Kidney capillary endothelial cell (primary cell): ENCODE data around the gene BORA.
"Not testable (repeated sequence)": the region's sequence is repeated elsewhere in the genome, so short reads cannot be mapped to it uniquely, and the experiment has no call there.

Experiments
- DNase-seq: peaks from one replicate; pipeline ENCODE4 v3.0.0-alpha.2; 2018; ENCODE audit warnings: low spot score

BORA gene

DNA sequence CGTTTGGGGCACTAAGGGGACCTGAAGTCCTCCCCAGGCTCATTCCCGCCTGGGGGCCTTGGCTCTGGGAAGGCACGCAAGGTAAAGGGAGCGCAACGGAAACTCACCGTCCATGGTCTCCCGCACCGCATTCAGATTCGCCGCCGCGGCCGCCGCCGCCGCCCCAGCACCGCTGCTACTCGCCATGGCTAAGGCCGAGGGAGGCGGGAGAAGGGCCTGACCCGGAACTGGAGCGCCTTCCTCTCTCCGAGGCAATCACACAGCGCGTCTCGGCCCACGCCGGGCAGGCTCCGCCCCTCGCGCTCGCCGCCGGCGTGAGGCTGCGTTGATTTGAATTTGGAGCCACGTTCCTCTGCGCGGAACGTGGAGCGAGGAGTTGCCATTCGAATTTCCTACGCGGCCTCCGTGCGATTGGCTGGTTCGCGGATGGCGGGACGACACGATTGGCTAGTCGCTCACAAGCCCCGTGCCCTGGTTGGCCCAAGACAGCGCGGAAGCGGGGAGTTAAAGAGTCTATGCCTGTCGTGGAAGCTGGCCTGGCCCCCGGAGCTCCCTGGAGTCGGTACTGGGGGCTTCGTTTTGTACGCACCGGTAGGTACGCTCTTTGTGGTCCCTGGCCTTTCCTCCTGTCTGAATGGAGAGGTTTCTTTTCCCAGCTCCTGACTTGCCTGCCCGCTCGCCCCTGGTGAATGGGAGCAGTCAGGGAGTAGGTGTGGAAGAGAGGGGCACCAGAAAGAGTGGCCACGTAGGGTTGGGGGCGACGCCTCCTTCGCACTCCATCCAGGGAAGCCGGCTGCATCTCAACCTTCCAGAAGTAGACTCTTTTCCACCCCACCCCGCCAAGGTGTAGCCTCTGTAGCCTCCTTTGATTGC, at the start of gene BORA, which contains the start of gene MZT1:
Gene BORA, plus strand, starts transcription at position 507 of the 873 bp plus-strand sequence. CDS start 1,018 bp downstream, outside the sequence.
Gene MZT1, minus strand, starts transcription at position 213 of the 873 bp plus-strand sequence. Its CDS starts 27 bp downstream, at position 186.
- peak; percentile 96 for DNase-seq

- no peak for DNase-seq
Observed at GRCh38 chr13:72678312-72678711, 49.4 kb upstream of the BORA start.

DNA sequence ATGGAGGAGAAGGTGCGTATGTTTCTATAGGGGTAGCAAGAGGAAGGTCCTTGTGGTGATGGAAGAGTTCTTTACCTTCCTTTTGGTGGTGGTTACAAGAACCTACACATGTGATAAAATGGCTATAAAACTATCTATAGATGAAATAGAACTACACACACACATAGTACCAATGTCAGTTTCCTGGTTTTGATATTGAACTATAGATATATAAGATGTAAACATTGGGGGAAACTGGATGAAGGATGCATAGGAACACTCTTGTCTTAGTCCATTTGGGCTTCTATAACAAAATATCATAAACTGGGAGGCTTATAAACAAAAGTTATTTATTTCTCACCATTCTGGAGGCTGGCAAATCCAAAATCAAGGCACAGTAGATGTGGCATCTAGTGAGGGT, 47.4 kb upstream of the BORA start:
- DNase-seq = no peak

DNA sequence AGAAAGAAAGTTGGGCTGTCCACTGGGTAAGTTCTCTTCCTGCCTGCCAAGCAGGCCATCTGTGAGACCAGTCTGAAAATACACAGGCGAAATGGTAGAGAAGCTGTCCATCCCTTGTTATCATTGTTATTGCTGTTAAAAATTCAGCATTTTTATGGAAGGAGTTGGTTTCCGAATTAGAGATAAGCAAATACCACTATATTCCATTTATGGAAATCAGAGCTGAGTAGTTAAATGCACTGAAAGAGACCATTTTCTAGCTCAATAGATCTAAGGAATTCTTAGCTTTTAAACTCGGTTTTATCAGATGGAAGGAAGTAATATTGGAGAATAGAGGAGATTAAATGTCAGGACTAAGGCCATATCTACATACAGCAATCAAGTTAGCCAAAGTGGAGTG, 41.0 kb upstream of the BORA start:
- no peak for DNase-seq

DNA sequence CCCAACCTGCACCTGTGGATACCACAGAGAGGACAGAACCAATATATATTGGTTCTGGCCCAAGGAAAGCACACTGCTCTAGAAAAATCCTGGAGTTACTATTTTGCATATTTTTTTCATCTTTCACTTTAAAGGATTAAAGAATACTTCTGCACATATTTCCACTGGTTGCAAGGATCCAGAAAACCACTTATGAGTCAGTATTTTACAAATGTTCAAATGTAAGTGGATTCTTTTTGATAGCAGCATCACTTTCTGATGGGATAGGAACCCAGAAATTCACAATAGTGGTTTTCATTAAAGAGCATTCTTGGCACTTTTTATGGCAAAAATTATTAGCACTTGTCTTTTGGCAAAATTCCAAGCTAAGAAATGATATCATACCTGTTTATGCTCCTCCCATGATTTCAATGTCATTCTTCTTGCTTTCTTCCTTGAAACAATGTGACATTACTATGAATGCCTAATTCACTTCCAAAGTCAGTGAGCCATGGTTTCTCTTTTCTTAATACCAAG, 38.5 kb upstream of the BORA start:
- DNase-seq = no peak

DNA sequence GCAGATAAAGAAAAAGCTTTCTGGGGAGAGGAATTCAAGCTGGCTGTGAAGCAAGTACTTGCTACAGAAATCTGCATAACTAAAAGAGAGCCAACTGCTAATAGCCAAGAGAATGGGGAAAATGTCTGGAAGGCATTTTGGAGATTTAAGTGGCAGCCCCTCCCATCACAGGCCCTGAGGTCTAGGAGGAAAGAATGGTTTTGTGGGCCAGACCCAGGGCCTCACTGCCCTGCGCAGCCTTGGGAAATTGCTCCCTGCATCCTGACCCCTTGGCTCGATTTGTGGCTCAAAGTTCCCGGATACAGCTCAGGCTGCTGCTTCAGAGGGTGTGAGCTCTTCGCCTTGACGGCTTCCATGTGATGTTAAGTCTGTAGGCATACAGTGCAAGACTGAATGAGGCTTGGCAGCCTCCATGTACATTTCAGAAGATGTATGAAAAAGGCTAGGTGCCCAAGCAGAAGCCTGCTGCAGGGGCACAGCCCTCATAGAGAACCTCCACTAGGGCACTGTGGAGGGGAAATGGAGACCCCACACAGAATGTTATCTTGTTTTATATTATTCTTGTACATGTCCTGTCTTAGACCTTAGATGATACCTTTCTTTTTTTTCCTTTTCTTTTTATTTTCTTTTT, 34.7 kb upstream of the BORA start:
- no peak for DNase-seq

DNA sequence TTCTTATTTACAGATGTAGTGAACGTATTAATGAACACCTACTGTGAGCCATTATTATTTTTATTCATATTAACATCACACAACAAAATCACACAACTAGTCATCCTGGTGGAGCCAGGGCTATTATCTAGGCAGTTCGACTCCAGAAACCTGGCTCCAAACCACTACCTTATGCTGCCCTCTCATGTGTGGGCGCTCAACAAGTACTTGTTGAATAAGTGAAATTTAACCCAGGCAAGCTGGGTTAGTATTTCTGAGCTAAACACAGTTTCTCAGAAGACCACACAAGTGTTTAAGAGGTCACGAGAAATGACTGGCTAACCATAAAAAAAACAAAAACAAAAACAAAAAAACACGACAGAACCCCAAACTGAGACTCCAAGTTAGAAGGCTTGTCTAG, 33.9 kb upstream of the BORA start:
- DNase-seq = no peak

GRCh38 chr13:72694314-72694713, 33.4 kb upstream of the BORA start:
- DNase-seq = no peak

- DNase-seq = peak; percentile 30
Observed at GRCh38 chr13:72696579-72696978, 31.1 kb upstream of the BORA start.

DNA sequence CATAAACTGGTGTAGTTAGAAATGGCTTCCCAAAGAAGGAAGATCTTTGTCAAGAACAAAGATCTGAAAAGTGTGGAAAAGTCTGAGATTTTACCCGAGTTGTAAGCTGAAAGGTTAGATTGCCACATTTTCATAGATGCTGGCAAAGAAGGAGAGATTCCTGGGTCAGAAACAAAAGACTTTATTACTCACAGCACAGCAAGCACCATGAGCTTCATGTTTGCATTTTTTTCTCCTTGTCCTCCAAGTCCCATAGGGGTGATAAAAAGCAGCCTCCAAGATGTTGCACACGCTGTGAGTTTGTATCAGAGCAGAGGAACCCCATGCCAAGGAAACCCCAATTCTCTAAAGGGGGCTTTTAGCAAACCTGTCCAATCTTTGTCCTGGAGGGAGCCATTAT, 29.6 kb upstream of the BORA start:
- no peak for DNase-seq

- DNase-seq = no peak
Observed at GRCh38 chr13:72700509-72700908, 27.2 kb upstream of the BORA start.

GRCh38 chr13:72716776-72717175, 10.9 kb upstream of the BORA start:
- DNase-seq = no peak

DNA sequence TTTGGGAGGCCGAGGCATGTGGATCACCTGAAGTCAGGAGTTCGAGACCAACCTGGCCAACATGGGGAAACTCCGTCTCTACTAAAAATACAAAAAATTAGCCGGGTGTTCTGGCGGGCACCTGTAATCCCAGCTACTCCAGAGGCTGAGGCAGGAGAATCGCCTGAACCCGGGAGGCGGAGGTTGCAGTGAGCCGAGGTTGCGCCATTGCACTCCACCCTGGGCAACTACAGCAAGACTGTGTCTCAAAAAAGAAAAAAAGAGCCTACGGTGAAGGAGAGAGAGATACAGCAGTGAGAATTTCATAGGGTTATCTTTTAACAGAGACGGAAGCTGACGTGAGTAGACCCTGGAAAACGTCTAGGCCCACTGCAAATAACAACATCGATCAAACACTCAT, 1.5 kb upstream of the BORA start:
- not testable (repeated sequence) for DNase-seq

DNA sequence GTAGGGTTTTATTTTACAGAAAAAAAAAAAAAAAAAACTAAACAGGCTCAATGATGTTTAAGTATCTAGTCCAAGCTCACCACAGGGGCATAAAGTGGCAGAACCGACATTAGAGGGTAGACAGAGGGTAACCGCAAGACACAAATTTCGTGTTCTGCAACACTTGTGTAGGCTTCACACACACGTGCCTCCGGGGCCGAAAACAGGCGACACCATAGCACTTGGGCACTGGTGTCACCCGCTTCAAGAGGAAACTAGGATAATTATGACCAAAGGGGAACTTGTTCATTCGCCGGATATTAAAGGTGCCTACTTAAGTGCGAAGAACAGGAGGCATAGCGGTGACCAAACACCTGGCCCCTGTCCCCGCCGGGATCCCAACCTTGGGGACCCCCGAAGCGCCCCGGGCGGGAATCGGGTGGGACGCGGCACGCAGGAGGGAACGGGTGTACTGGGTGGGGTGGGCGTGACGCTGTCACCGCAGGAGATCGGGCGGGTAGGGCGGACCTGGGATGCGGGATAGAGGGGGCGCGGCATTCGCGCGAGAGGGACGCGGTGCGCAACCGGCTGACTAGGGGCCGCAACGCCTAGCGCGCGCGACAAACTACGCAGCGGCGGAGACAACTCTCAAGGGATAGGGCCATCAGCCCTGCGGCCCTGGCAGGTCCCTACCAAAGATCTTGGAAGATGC, 852 bp upstream of the BORA start:
- DNase-seq = no peak

DNA sequence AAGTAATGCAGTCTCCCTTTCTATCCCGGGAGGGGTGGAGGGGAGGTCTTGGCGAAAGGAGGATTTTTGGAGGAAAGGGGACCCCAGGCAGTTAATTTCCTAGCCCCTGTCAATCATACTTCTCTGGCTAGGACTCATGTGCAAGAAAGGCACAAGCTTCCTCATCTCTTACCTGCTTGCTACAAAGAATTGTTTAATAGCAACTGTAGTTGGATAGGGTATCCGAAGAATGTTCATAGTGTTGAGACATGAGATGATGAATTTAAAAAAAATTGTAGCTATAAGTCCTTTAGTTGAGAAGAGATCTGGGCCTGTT, 525 bp downstream of the BORA start:
- DNase-seq = peak; percentile 4

DNA sequence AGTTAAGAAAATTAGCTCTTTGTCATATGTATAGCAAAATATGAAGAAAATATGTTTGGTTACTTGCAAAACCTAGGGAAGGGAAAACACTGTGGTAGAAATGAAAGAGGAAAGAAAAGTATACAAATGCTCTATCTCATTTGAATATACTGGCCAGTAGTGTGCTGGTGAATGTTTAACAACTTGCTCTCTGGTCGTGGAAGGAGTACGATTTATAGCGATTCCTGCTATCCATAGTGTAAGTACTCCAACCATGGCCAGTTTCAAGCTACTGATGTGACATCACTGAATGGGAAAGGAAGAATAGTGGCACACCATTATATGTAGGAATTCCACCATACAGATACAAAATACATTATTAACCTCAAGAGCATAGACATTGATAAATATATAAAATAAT, 9.3 kb downstream of the BORA start:
- DNase-seq = no peak

- no peak for DNase-seq
Observed at GRCh38 chr13:72740015-72740414, 12.3 kb downstream of the BORA start.

DNA sequence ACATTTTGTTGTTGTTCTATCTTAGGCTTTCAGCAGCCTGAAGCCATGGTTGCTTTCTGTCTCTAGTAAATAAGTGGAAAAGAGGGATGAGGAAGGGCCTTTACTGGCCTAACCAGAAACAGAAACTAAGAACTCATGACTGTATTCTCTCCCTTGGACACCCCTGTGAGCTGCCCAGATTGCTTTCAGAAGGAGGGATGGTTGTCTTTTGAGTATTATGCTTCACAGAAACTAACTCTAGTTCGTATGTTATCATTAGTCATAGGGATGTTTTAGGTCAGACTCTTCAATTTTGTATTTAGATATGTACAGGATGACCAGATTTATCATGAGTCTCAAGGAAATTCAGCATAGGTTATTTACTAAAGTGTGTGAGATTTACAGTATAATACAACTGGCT, 17.5 kb downstream of the BORA start:
- DNase-seq = no peak

GRCh38 chr13:72751220-72751619, 23.5 kb downstream of the BORA start:
- DNase-seq = no peak

DNA sequence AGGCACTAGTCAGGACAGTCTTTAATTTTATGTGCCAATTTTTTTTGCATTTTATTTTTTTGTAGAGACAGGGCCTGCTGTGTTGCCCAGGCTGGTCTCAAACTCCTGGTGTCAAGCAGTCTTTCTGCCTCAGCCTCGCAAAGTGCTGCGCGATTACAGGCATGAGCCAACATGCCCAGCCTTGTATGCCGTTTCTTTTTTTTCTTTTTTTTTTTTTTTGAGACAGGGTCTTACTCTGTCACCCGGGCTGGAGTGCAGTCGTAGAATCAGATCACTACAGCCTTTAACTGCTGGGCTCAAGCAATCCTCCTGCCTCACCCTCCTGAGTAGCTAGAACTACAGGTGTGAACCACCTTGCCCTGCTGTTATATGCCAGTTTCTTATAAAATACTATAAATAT, 26.4 kb downstream of the BORA start:
- DNase-seq = no peak

- no peak for DNase-seq
Observed at GRCh38 chr13:72757792-72758535, 30.2 kb downstream of the BORA start.

- DNase-seq = no peak
Observed at GRCh38 chr13:72760189-72760588, 32.5 kb downstream of the BORA start.
